ENCODE measurements around the gene P3H1.

P3H1 gene

DNA sequence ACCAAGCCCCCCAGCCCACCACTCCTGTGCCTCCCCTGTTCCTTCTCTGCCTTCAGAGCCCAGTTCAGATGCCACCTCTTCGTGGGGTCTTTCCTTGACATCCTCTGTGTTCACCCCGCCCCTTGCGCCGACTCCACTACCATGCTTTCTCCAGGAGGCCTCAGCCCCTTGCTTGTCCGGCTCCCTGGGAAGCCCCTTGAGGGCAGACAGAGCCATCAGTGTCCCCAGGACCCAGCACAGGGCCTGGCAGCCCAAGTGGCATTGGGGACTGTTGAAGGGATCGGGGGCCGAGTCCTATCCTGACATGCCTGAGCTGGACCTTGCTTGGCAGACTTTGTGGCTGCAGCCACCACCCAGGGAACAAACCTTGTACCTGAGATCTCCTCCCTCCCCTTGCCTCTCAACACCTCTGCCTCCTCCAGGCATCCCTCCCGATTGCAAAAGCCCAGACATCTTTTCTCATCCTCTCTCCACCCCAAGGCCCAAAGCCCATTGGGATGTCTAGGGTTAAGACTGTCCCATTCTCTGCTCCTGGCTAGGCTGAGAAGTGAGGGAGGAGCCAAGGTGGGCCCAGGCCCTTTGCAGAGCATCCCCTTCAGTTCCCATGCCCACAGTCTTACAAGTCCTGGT is 30.1 kb downstream of the P3H1 start:
- no peak overlapping the region for H3K27ac ChIP-seq (replicated peaks)
- H3K27me3 ChIP-seq (ENCODE audit: insufficient read depth, poor library complexity, severe bottlenecking): no peaks in the 10 kb centered on the region
- H3K4me3 ChIP-seq (replicated peaks; ENCODE audit: insufficient read depth, low read length): no peak overlapping the region
- no peak for TF ChIP-seq GABPA (IDR thresholded peaks at IDR 0.05; ENCODE audit: low read depth)
- no peak for TF ChIP-seq SPI1 (IDR thresholded peaks at IDR 0.05; ENCODE audit: borderline replicate concordance, low read depth)
- TF ChIP-seq POLR2AphosphoS5 (IDR thresholded peaks at IDR 0.05; ENCODE audit: low read depth): no peak
- TF ChIP-seq, protein P1, sequence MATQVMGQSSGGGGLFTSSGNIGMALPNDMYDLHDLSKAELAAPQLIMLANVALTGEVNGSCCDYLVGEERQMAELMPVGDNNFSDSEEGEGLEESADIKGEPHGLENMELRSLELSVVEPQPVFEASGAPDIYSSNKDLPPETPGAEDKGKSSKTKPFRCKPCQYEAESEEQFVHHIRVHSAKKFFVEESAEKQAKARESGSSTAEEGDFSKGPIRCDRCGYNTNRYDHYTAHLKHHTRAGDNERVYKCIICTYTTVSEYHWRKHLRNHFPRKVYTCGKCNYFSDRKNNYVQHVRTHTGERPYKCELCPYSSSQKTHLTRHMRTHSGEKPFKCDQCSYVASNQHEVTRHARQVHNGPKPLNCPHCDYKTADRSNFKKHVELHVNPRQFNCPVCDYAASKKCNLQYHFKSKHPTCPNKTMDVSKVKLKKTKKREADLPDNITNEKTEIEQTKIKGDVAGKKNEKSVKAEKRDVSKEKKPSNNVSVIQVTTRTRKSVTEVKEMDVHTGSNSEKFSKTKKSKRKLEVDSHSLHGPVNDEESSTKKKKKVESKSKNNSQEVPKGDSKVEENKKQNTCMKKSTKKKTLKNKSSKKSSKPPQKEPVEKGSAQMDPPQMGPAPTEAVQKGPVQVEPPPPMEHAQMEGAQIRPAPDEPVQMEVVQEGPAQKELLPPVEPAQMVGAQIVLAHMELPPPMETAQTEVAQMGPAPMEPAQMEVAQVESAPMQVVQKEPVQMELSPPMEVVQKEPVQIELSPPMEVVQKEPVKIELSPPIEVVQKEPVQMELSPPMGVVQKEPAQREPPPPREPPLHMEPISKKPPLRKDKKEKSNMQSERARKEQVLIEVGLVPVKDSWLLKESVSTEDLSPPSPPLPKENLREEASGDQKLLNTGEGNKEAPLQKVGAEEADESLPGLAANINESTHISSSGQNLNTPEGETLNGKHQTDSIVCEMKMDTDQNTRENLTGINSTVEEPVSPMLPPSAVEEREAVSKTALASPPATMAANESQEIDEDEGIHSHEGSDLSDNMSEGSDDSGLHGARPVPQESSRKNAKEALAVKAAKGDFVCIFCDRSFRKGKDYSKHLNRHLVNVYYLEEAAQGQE (IDR thresholded peaks at IDR 0.05; ENCODE audit: insufficient replicate concordance, low read depth): no peak
- TF ChIP-seq, protein P2, sequence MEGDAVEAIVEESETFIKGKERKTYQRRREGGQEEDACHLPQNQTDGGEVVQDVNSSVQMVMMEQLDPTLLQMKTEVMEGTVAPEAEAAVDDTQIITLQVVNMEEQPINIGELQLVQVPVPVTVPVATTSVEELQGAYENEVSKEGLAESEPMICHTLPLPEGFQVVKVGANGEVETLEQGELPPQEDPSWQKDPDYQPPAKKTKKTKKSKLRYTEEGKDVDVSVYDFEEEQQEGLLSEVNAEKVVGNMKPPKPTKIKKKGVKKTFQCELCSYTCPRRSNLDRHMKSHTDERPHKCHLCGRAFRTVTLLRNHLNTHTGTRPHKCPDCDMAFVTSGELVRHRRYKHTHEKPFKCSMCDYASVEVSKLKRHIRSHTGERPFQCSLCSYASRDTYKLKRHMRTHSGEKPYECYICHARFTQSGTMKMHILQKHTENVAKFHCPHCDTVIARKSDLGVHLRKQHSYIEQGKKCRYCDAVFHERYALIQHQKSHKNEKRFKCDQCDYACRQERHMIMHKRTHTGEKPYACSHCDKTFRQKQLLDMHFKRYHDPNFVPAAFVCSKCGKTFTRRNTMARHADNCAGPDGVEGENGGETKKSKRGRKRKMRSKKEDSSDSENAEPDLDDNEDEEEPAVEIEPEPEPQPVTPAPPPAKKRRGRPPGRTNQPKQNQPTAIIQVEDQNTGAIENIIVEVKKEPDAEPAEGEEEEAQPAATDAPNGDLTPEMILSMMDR (IDR thresholded peaks at IDR 0.05; ENCODE audit: insufficient read depth, low read length): no peak
- DNase-seq (ENCODE audit: low read depth in 1 of 2, low spot score in 1 of 2): no peak

DNA sequence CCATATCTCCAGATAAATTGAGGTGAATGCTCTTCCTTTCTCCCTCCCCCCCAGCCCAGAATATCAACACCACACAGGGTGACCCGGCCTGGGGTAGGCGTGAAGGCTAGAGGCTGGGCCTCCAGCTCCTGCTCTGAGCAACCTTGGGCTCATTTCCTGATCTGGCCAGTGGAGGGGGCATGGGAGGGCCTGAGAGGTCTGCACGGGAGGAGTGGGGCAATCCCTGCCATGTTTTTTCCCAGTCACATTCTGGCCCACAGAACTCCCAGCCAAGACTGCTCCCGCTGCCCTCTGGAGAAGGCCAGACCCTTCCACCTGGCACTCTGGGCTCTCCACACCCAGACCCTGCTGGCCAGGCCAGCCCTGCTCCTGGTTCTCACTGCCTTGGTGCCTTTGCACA is 30.7 kb downstream of the P3H1 start:
- TF ChIP-seq, protein P1 (IDR thresholded peaks at IDR 0.05; ENCODE audit: insufficient replicate concordance, low read depth): no peak
- no peak for TF ChIP-seq SPI1 (IDR thresholded peaks at IDR 0.05; ENCODE audit: borderline replicate concordance, low read depth)
- TF ChIP-seq GABPA (IDR thresholded peaks at IDR 0.05; ENCODE audit: low read depth): no peak
- TF ChIP-seq POLR2AphosphoS5 (IDR thresholded peaks at IDR 0.05; ENCODE audit: low read depth): no peak
- TF ChIP-seq, protein P2 (IDR thresholded peaks at IDR 0.05; ENCODE audit: insufficient read depth, low read length): no peak
- Histone ChIP-seq H3K27ac (replicated peaks) (no peak overlapping the region), H3K27me3 (ENCODE audit: insufficient read depth, poor library complexity, severe bottlenecking) (no peaks in the 10 kb centered on the region), H3K4me3 (replicated peaks; ENCODE audit: insufficient read depth, low read length) (no peak overlapping the region)
- DNase-seq (ENCODE audit: low read depth in 1 of 2, low spot score in 1 of 2): peak in 1 of 2 experiments; percentile 16

DNA sequence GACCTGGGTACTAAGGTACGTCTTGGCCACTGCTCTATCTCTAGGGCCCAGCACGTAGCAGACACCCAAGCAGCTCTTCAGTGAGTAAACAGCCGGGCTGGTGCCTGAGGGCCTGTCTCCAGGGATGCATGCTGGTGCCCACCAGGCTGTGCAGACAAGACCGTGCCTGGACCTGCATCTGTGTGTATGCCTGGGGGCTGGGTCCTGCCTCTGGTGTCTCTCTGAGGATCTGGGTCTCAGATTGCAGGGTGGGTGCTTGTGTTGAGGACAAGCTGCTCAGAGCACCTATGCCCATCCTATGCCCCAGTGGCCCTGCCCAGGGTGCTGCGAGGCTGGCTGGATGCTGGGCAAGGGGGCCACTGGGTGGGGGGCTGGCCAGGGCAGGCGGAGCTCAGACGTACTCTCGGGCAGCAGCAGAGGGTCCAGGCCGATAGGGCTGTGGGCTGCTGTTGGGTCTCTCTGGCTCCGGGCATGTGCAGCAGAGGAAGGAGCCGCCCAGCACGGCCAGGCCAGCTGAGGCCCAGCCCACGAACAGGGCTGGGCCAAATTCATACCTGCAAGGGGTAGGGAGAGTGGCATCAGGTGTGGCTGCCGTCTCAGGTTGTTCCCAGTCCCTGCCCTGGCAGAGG is 31.2 kb downstream of the P3H1 start:
- TF ChIP-seq, protein P1 (IDR thresholded peaks at IDR 0.05; ENCODE audit: insufficient replicate concordance, low read depth): no peak
- TF ChIP-seq, protein P2 (IDR thresholded peaks at IDR 0.05; ENCODE audit: insufficient read depth, low read length): no peak
- no peak for TF ChIP-seq SPI1 (IDR thresholded peaks at IDR 0.05; ENCODE audit: borderline replicate concordance, low read depth)
- TF ChIP-seq GABPA (IDR thresholded peaks at IDR 0.05; ENCODE audit: low read depth): no peak
- no peak for TF ChIP-seq POLR2AphosphoS5 (IDR thresholded peaks at IDR 0.05; ENCODE audit: low read depth)
- Histone ChIP-seq H3K27ac (replicated peaks) (no peak overlapping the region), H3K4me3 (replicated peaks; ENCODE audit: insufficient read depth, low read length) (no peak overlapping the region), H3K27me3 (ENCODE audit: insufficient read depth, poor library complexity, severe bottlenecking) (no peaks in the 10 kb centered on the region)
- DNase-seq (ENCODE audit: low read depth in 1 of 2, low spot score in 1 of 2): no peak
